SH-SY5Y (cell line): ENCODE results near the gene PPP1R16B.

Experiments
- GATA2 ChIP-seq: IDR thresholded peaks from 2 replicates; pipeline ENCODE4 v1.6.1; 2011; ENCODE audit warnings: mild to moderate bottlenecking, low read depth, low read length
- GATA3 ChIP-seq: IDR thresholded peaks from 2 replicates; pipeline ENCODE4 v1.6.1; 2011; ENCODE audit warnings: low read depth, mild to moderate bottlenecking, low read length, moderate library complexity

PPP1R16B gene

GRCh38 chr20:38941726-38942389 is 136.4 kb downstream of the PPP1R16B start:
- TF ChIP-seq GATA3 (no peak), GATA2 (no peak)

- TF ChIP-seq GATA2, result no peak
These were observed 139.5 kb downstream of the PPP1R16B start for GRCh38 chr20:38945012-38945411.

GRCh38 chr20:38946836-38947235 is 141.3 kb downstream of the PPP1R16B start:
- no peak for TF ChIP-seq GATA2
- TF ChIP-seq GATA3, result no peak

GRCh38 chr20:38947931-38948362 is 142.4 kb downstream of the PPP1R16B start:
- no peak for TF ChIP-seq GATA3

GRCh38 chr20:38950254-38950653 is 144.8 kb downstream of the PPP1R16B start:
- TF ChIP-seq GATA3, result no peak
- TF ChIP-seq GATA2, result no peak

- no peak for TF ChIP-seq GATA3
- no peak for TF ChIP-seq GATA2
These were observed 146.1 kb downstream of the PPP1R16B start for GRCh38 chr20:38951611-38952010.

GRCh38 chr20:38952153-38952552 is 146.7 kb downstream of the PPP1R16B start:
- TF ChIP-seq GATA2 (no peak), GATA3 (no peak)

- TF ChIP-seq GATA3 (no peak), GATA2 (no peak)
These were observed 148.3 kb downstream of the PPP1R16B start for GRCh38 chr20:38953630-38954340.

- TF ChIP-seq GATA2 (no peak), GATA3 (no peak)
These were observed 151.9 kb downstream of the PPP1R16B start for GRCh38 chr20:38957235-38957876.

GRCh38 chr20:38957915-38958485 is 152.5 kb downstream of the PPP1R16B start:
- TF ChIP-seq GATA3, result no peak
- TF ChIP-seq GATA2, result no peak

GRCh38 chr20:38961530-38962043 is 156.1 kb downstream of the PPP1R16B start:
- no peak for TF ChIP-seq GATA2
- no peak for TF ChIP-seq GATA3

- TF ChIP-seq GATA3 (no peak), GATA2 (no peak)
These were observed 156.8 kb downstream of the PPP1R16B start, which contains the start of gene DHX35 for GRCh38 chr20:38962044-38962927. DHX35 (plus strand) TSS chr20:38962344; CDS start chr20:38962368, 24 bp downstream.

- no peak for TF ChIP-seq GATA3
- TF ChIP-seq GATA2, result no peak
These were observed 157.5 kb downstream of the PPP1R16B start for GRCh38 chr20:38962928-38963401.

GRCh38 chr20:38963745-38964144 is 158.2 kb downstream of the PPP1R16B start:
- no peak for TF ChIP-seq GATA2
- no peak for TF ChIP-seq GATA3
